K562 (cell line): ENCODE measurements around the gene SERP1. TPM values are rescaled to one million over a fixed set of nuclear protein-coding genes. Genes with fewer than 3 reads are reported as not detected.

ENCODE experiments used
- ATAC-seq: fragments of 200-7000 bp; cut with Tn5 transposase; 3 replicates; pipeline ENCODE4 v1.9.1; 2020; ENCODE audit warnings: moderate library complexity
- BruUV-seq: library from RNA; stranded (reverse); fragments of 400-500 nt; replicated peaks from 2 replicates; lab custom pipeline; 2021; lab: Mats Ljungman, UMichigan
- CTCF ChIA-PET: fragments of 300-600 bp; formaldehyde crosslinking; extraction: SDS; loops from one replicate; lab custom pipeline; 2021; ENCODE audit warnings: low intra/inter-chr PET ratio; lab: Yijun Ruan, JAX
- POLR2A ChIA-PET: fragments of 300-600, 350-650 bp; sonication (Branson Sonifier 250); formaldehyde crosslinking; extraction: SDS; loops from one replicate; lab custom pipeline; 2021; ENCODE audit warnings: antibody characterized with exemption, inconsistent platforms; lab: Yijun Ruan, JAX
- DNase-seq, 4 experiments: peaks; one replicate each; pipeline versions ENCODE4 v3.0.0 to v3.0.0-alpha.2; 2011 to 2018; ENCODE audit warnings: low spot score in 3 of 4, mixed read lengths in 3 of 4; ENCODE audit errors: extremely low read depth in 1 of 4
- FAIRE-seq: peaks from 2 replicates; lab custom pipeline; 2011; peaks lifted over from hg19 to GRCh38; lab: Jason Lieb, UNC
- H2AFZ ChIP-seq: 2 replicates; pipeline ENCODE4 v1.6.0; 2011; ENCODE audit warnings: low read depth, low read length, control low read depth, inconsistent platforms
- H3K27ac ChIP-seq: fragments of 200-600 bp; 3 replicates; pipeline ENCODE4 v1.8.0; 2011; ENCODE audit warnings: low read depth, mild to moderate bottlenecking, control low read depth, inconsistent platforms, low read length, moderate library complexity, mixed read lengths; ENCODE audit errors: extremely low read depth
- H3K27me3 ChIP-seq, 2 experiments: fragments of 300-600 bp in 1 of 2; 2 replicates in 1 of 2; 3 replicates in 1 of 2; pipeline versions ENCODE4 v1.6.0 to v1.8.0; 2011; ENCODE audit warnings: inconsistent platforms in 2 of 2, low read length in 2 of 2, mild to moderate bottlenecking in 1 of 2, mixed read lengths in 1 of 2, moderate library complexity in 1 of 2; ENCODE audit not compliant: control insufficient read depth in 2 of 2, insufficient read depth in 2 of 2
- H3K36me3 ChIP-seq: fragments of 300-600 bp; 3 replicates; pipeline ENCODE4 v1.8.0; 2011; ENCODE audit warnings: mild to moderate bottlenecking, low read length, inconsistent platforms; ENCODE audit not compliant: control insufficient read depth, insufficient read depth
- H3K4me1 ChIP-seq, 2 experiments: fragments of 200-600 bp in 1 of 2; replicated peaks in 1 of 2; 2 replicates in 1 of 2; 3 replicates in 1 of 2; pipeline versions ENCODE4 v1.5.1 to v1.8.0; 2011; ENCODE audit warnings: inconsistent platforms in 2 of 2, low read length in 2 of 2, mild to moderate bottlenecking in 1 of 2, mixed read lengths in 1 of 2, moderate library complexity in 1 of 2; ENCODE audit not compliant: control insufficient read depth in 2 of 2, insufficient read depth in 2 of 2
- H3K4me2 ChIP-seq: 2 replicates; pipeline ENCODE4 v1.6.1; 2011; ENCODE audit warnings: low read length, control low read depth, inconsistent platforms, mixed read lengths; ENCODE audit not compliant: insufficient read depth
- H3K4me3 ChIP-seq: fragments of 200-600 bp; sonication (generic), shearing (Covaris generic); 2 replicates; pipeline ENCODE4 v1.5.1; 2016; ENCODE audit warnings: control low read depth, inconsistent platforms
- H3K79me2 ChIP-seq: fragments of 200-600 bp; 3 replicates; pipeline ENCODE4 v1.8.0; 2011; ENCODE audit warnings: low read length, inconsistent platforms; ENCODE audit not compliant: control insufficient read depth, insufficient read depth
- H3K9ac ChIP-seq, 2 experiments: 2 replicates each; pipeline versions ENCODE4 v1.6.0 to v1.6.1; 2011; ENCODE audit warnings: low read depth in 2 of 2, low read length in 2 of 2, control low read depth in 1 of 2, inconsistent platforms in 1 of 2, mild to moderate bottlenecking in 1 of 2, mixed read lengths in 1 of 2; ENCODE audit not compliant: insufficient read depth in 1 of 2
- H3K9me1 ChIP-seq: one replicate; pipeline ENCODE4 v1.6.0; 2011; ENCODE audit warnings: inconsistent platforms, mild to moderate bottlenecking, low read length, moderate library complexity; ENCODE audit not compliant: control insufficient read depth, insufficient read depth
- H3K9me3 ChIP-seq: replicated peaks from 2 replicates; pipeline ENCODE4 v1.5.1; 2011; ENCODE audit warnings: low read depth, low read length, inconsistent platforms; ENCODE audit not compliant: control insufficient read depth, insufficient read depth
- H4K20me1 ChIP-seq: replicated peaks from 2 replicates; pipeline ENCODE4 v1.6.1; 2011; ENCODE audit warnings: low read length, inconsistent platforms, mixed read lengths; ENCODE audit not compliant: control insufficient read depth, insufficient read depth
- BCL6 ChIP-seq: fragments of 250-450 bp; sonication (Bioruptor Pico); IDR thresholded peaks from 2 replicates; pipeline ENCODE4 v1.4.0; 2020
- POLR2A ChIP-seq: fragments of 450-650 bp; conservative IDR thresholded peaks from 2 replicates; pipeline ENCODE4 v1.6.1; 2016
- POLR2AphosphoS2 ChIP-seq: IDR thresholded peaks from 2 replicates; pipeline ENCODE4 v1.6.1; 2012; ENCODE audit warnings: low read length, improper control_type of control experiment
- SRF ChIP-seq, 2 experiments: fragments of 250-450, 450-650 bp in 1 of 2; sonication (Bioruptor Pico) in 1 of 2; sonication (generic) in 1 of 2; formaldehyde crosslinking; IDR thresholded peaks; 2 replicates each; pipeline versions ENCODE4 v1.5.0 to v1.5.1; 2020 to 2022; ENCODE audit warnings: mild to moderate bottlenecking in 1 of 2, missing genetic modification reagents in 1 of 2
- ZBTB8A ChIP-seq: fragments of 450-650 bp; IDR thresholded peaks from 2 replicates; pipeline ENCODE4 v1.6.1; 2018; ENCODE audit warnings: mild to moderate bottlenecking, moderate library complexity; ENCODE audit not compliant: partially characterized antibody
- ZNF444 ChIP-seq: fragments of 250-450 bp; sonication (Bioruptor Pico); IDR thresholded peaks from 2 replicates; pipeline ENCODE4 v1.4.0; 2020; ENCODE audit warnings: mild to moderate bottlenecking, moderate library complexity
- WGBS: fragments of 100-300 bp; shearing (Covaris generic); methylation state at CpG from one replicate; pipeline ENCODE4 v1.1.6; 2016; ENCODE audit warnings: low coverage, mixed read lengths; ENCODE audit not compliant: insufficient coverage; ENCODE audit errors: missing lambda C conversion rate; 5-methylcytosine and 5-hydroxymethylcytosine counted together
- in situ Hi-C: fragments of 300-500 bp; cut with MboI; formaldehyde crosslinking; loops from 4 replicates; pipeline ENCODE4 v1.15.0; 2018; ENCODE audit warnings: inconsistent platforms, mixed read lengths
- intact Hi-C: fragments of 100-400 bp; cut with micrococcal nuclease; formaldehyde crosslinking; loops from 2 replicates; pipeline ENCODE4 v1.14.2; 2022
- polyA plus RNA-seq, 8 experiments: library from polyadenylated mRNA; depleted of rRNA in 4 of 8; stranded (reverse) in 5 of 8; unstranded in 3 of 8; fragments of >200 nt; fragmentation: Nextera tagmentation in 2 of 8; fragmentation: Illumina TruSeq in 1 of 8; extraction: Ambion mirVana in 2 of 8; extraction: Trizol in 1 of 8; gene quantifications; 2 replicates each; pipeline versions ENCODE4 v1.2.1 to v1.2.3, GENCODE V29; 2011 to 2014; ENCODE audit warnings: inconsistent platforms in 1 of 8, missing spikeins in 1 of 8
- total RNA-seq, 7 experiments: library from RNA; depleted of rRNA in 6 of 7; stranded (reverse); fragments of >200 nt in 6 of 7; fragmentation: Illumina TruSeq in 2 of 7; extraction: Trizol in 2 of 7; gene quantifications; 2 replicates each; pipeline versions ENCODE4 v1.2.1 to v1.2.3, GENCODE V29; 2011 to 2021; ENCODE audit warnings: low replicate concordance in 1 of 7
- TF ChIP-seq, protein P1 (sequence below): fragments of 250-450 bp; sonication (Bioruptor Pico); IDR thresholded peaks from 2 replicates; pipeline ENCODE4 v1.9.0; 2021; ENCODE audit warnings: mild to moderate bottlenecking, inconsistent platforms

SERP1 gene
- total and polyA plus RNA-seq, 9 of the 15 experiments (the other 6 are each of a cell fraction or from before 2014, with no cell fraction given): 38.6 to 443 (median 121) TPM

DNA sequence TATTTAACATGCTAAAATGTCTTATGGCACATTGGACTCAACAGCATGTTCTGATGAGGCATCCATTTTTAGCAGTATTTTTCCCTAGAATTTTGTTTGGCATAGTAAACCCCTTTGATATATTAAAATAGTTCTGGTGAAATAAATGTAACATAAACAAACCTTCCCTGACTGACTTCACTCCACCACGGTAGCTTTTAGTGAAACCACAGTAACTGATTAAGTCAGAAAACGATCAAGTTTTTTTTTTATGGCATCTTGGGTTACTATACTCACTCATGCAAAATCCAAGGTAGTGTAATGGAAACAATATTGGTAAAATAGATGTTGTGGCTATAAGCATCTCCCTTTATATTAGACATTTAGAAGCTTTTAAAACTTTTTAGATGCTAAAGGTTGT is 2.8 kb downstream of the SERP1 start:
- FAIRE-seq (no peak), DNase-seq (no peak), ATAC-seq (no peak)
- intact Hi-C loops: no loop called here
- Histone ChIP-seq H3K9ac (no peak overlapping the region), H3K9me1 (no peaks in the 10 kb centered on the region), H3K27me3 (no peaks in the 10 kb centered on the region), H3K36me3 (peaks cover 48% of the 10 kb centered on the region), H3K4me2 (no peak overlapping the region), H3K27ac (no peak overlapping the region), H3K4me3 (no peak overlapping the region), H3K4me1 (peaks cover 4% of the 10 kb centered on the region in 2 experiments; a peak in 2 of 5 replicates), H4K20me1 (0 out of 2 replicates have a peak, but pooled peaks cover 4% of the 10 kb centered on the region), H3K79me2 (peaks cover 56% of the 10 kb centered on the region), H3K9me3 (no peaks in the 10 kb centered on the region), H2AFZ (no peak overlapping the region)
- ChIA-PET POLR2A (interaction anchor here (0.7 kb wide), 1 partner anchor 221 kb away, joined by 3 read pairs; no protein-coding TSS in a partner anchor), CTCF (interaction anchor here (0.6 kb wide), 1 partner anchor 35 kb away, joined by 3 read pairs; no protein-coding TSS in a partner anchor)
- in situ Hi-C loops: loop anchor here (25.0 kb wide), 1 partner anchor 319 kb away; no protein-coding TSS in a partner anchor
- BruUV-seq: no TSS peak
- TF ChIP-seq ZNF444 (CRISPR knock-in tag) (no peak), SRF (CRISPR knock-in tag; IDR thresholded peaks at IDR 0.05) (no peak), ZBTB8A (no peak), BCL6 (CRISPR knock-in tag) (no peak)
- WGBS: 77% methylated on average over 2 of the region's 2 CpGs

DNA sequence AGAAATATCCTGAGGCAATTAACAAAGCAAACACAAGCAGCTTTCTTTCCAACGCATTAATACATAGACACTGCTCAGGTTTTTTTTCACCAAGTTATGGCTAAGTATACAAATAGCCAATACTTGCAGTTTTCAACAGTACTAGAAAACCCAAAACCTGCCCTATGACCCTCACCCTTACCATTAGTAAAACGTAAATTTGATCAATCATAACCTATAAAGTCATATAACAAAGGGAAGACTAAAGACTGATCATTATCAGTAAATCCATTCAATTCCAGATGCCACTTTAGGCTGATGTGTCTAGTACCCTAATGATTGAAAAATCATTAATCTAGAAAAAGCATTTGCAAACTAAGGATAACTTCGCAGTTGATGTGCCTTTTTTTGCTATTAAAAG is 3.2 kb downstream of the SERP1 start:
- Histone ChIP-seq H4K20me1 (0 out of 2 replicates have a peak, but pooled peaks cover 4% of the 10 kb centered on the region), H3K79me2 (peaks cover 52% of the 10 kb centered on the region), H3K27ac (no peak overlapping the region), H3K36me3 (peaks cover 45% of the 10 kb centered on the region), H3K9me3 (no peaks in the 10 kb centered on the region), H3K27me3 (no peaks in the 10 kb centered on the region), H3K4me1 (peaks cover 2 to 4% of the 10 kb centered on the region in 2 experiments; a peak in 2 of 5 replicates), H3K4me3 (no peak overlapping the region), H3K9me1 (no peaks in the 10 kb centered on the region), H2AFZ (no peak overlapping the region), H3K9ac (no peak overlapping the region), H3K4me2 (no peak overlapping the region)
- CTCF ChIA-PET: no interaction called here
- ATAC-seq: no peak
- TF ChIP-seq POLR2A (0 out of 2 replicates have a peak, but pooled peaks have one; percentile 28), POLR2AphosphoS2 (peak; percentile 76; the same call in 1 of the 2 replicates)
- TF ChIP-seq, protein P1, sequence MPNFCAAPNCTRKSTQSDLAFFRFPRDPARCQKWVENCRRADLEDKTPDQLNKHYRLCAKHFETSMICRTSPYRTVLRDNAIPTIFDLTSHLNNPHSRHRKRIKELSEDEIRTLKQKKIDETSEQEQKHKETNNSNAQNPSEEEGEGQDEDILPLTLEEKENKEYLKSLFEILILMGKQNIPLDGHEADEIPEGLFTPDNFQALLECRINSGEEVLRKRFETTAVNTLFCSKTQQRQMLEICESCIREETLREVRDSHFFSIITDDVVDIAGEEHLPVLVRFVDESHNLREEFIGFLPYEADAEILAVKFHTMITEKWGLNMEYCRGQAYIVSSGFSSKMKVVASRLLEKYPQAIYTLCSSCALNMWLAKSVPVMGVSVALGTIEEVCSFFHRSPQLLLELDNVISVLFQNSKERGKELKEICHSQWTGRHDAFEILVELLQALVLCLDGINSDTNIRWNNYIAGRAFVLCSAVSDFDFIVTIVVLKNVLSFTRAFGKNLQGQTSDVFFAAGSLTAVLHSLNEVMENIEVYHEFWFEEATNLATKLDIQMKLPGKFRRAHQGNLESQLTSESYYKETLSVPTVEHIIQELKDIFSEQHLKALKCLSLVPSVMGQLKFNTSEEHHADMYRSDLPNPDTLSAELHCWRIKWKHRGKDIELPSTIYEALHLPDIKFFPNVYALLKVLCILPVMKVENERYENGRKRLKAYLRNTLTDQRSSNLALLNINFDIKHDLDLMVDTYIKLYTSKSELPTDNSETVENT (CRISPR knock-in tag): no peak
- in situ Hi-C loops: loop anchor here (25.0 kb wide), 1 partner anchor 319 kb away; no protein-coding TSS in a partner anchor
- POLR2A ChIA-PET: interaction anchor here (0.6 to 1.2 kb wide), 3 partner anchors 10 to 221 kb away, joined by 3 read pairs; no protein-coding TSS in a partner anchor
- intact Hi-C loops: no loop called here
- no TSS peak for BruUV-seq
- FAIRE-seq: no peak
- DNase-seq: no peak
- WGBS: 77% methylated on average over 3 of the region's 3 CpGs
